ENCODE measurements around the gene SLMAP. TPM values are rescaled to one million over a fixed set of nuclear protein-coding genes. Genes with fewer than 3 reads are reported as not detected.

SLMAP gene
- total and polyA plus RNA-seq, 2 of the 4 experiments (the other 2 are of a cell fraction), result 15.5 to 26.5 TPM

DNA sequence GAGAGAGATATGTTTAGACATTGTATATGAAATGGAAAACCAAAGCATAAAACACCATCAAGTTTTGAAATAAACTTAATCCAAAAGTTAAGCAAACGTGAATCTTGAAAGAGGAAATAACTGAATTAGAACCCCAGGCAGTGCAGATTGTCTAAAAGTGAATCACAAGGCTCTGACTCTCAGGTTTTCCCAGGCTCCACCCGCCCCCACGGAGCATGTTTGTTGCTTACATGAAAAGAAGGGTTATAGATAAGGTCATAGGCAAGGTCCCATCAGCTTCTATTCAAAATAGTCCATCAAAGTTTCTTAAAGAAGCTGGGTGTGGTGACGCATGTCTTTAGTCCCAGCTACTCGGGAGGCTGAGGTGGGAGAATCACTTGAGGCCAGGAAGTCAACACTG, 29.0 kb upstream of the SLMAP start:
- Histone ChIP-seq H3K36me3 (ENCODE audit: control insufficient read depth, insufficient read depth, low read length) (no peaks in the 10 kb centered on the region), H2AFZ (replicated peaks; ENCODE audit: low read length, poor library complexity) (no peak overlapping the region), H2BK120ac (ENCODE audit: low read depth, low read length) (no peak overlapping the region), H3K27me3 (ENCODE audit: control insufficient read depth, insufficient read depth, low read length) (no peaks in the 10 kb centered on the region; the same call in 1 of the 2 replicates), H3K4ac (ENCODE audit: low read depth, low read length) (no peak overlapping the region), H2AK5ac (ENCODE audit: low read depth, low read length) (no peak overlapping the region), H3K56ac (ENCODE audit: extremely low read depth, insufficient read depth, low read length) (no peak overlapping the region), H3K9me1 (ENCODE audit: insufficient read depth, low read length) (no peaks in the 10 kb centered on the region), H4K91ac (ENCODE audit: insufficient read depth, low read depth, low read length) (no peak overlapping the region), H2BK15ac (ENCODE audit: low read depth, low read length) (no peak overlapping the region), H2AK9ac (replicated peaks; ENCODE audit: low read depth, low read length, poor library complexity) (no peak overlapping the region), H2BK5ac (ENCODE audit: low read depth, low read length, poor library complexity, severe bottlenecking) (no peak overlapping the region), H4K20me1 (ENCODE audit: insufficient read depth, low read length) (no peaks in the 10 kb centered on the region), H4K8ac (ENCODE audit: low read depth in 2 of 2, low read length in 2 of 2) (no peak overlapping the region), H3K18ac (ENCODE audit: low read depth, low read length) (no peak overlapping the region), H3K4me3 (ENCODE audit: insufficient read depth, low read depth, low read length) (no peak overlapping the region), H3K79me1 (ENCODE audit: low read depth in 1 of 2, low read length in 2 of 2) (no peaks in the 10 kb centered on the region), H3K27ac (ENCODE audit: insufficient read depth, low read length) (no peak overlapping the region), H3K4me2 (ENCODE audit: low read depth, low read length) (no peak overlapping the region), H4K5ac (ENCODE audit: low read depth, low read length) (no peak overlapping the region), H3K14ac (replicated peaks; ENCODE audit: low read depth, low read length) (no peak overlapping the region), H2BK20ac (ENCODE audit: low read depth, low read length) (no peak overlapping the region), H3K9me3 (ENCODE audit: control insufficient read depth, insufficient read depth, low read length) (no peaks in the 10 kb centered on the region), H3K4me1 (ENCODE audit: control insufficient read depth, insufficient read depth, low read length) (peaks cover 3% of the 10 kb centered on the region), H3K23ac (ENCODE audit: low read depth, low read length) (no peak overlapping the region), H3K9ac (ENCODE audit: low read depth, low read length) (no peak overlapping the region)
- dilution Hi-C loops (cut with HindIII; ENCODE audit: low sequenced_read_pairs, unreplicated experiment), result no loop called here
- TF ChIP-seq RCOR1 (IDR thresholded peaks at IDR 0.05; ENCODE audit: insufficient replicate concordance, low read length) (no peak), MAFK (IDR thresholded peaks at IDR 0.05; ENCODE audit: low read depth, low read length) (no peak), CEBPB (IDR thresholded peaks at IDR 0.05; ENCODE audit: low read depth, low read length) (no peak), NFE2L2 (IDR thresholded peaks at IDR 0.05; ENCODE audit: low read depth, low read length) (no peak), POLR2A (IDR thresholded peaks at IDR 0.05; ENCODE audit: low read depth, low read length) (no peak), CHD1 (IDR thresholded peaks at IDR 0.05; ENCODE audit: low read depth, low read length) (no peak), ELK1 (IDR thresholded peaks at IDR 0.05; ENCODE audit: borderline replicate concordance, low read depth, low read length) (no peak), RFX5 (IDR thresholded peaks at IDR 0.05; ENCODE audit: low read depth, low read length) (no peak), BHLHE40 (IDR thresholded peaks at IDR 0.05; ENCODE audit: low read depth, low read length) (no peak), MXI1 (IDR thresholded peaks at IDR 0.05; ENCODE audit: borderline replicate concordance, low read depth, low read length) (no peak), MAZ (IDR thresholded peaks at IDR 0.05; ENCODE audit: borderline replicate concordance, low read depth, low read length) (no peak), CTCF (conservative IDR thresholded peaks at IDR 0.05; ENCODE audit: low read depth, low read length) (no peak), RAD21 (IDR thresholded peaks at IDR 0.05; ENCODE audit: low read length) (no peak), SMC3 (IDR thresholded peaks at IDR 0.05; ENCODE audit: low read depth, low read length) (no peak)
- 80% methylated on average over 1 of the region's 5 CpGs; no CpG with 5 or more reads in 1 of the 2 experiments for WGBS, 2 experiments (ENCODE audit: extremely low coverage in 2 of 2, insufficient read length in 1 of 2)
- DNase-seq (peak; percentile 11), ATAC-seq (ENCODE audit: low read depth) (no peak)
- ChIA-PET CTCF (no interaction called here), POLR2A (ENCODE audit: unreplicated experiment) (interaction anchor here (0.6 kb wide), 1 partner anchor 35 kb away, joined by 3 read pairs; no protein-coding TSS in a partner anchor)
- in situ Hi-C loops (cut with MboI; ENCODE audit: low sequenced_read_pairs), result no loop called here
- BruUV-seq (replicated peaks), result no TSS peak
- intact Hi-C loops (cut with micrococcal nuclease), result no loop called here
